CD14-positive monocyte (primary cell): ENCODE results near the gene DGKB. TPM values are rescaled to one million over a fixed set of nuclear protein-coding genes. Genes with fewer than 3 reads are reported as not detected.

Experiments
- DNase-seq, 3 donors: peaks; one replicate each; pipeline ENCODE4 v3.0.0-alpha.2; 2011 to 2022
- H2AFZ ChIP-seq: 2 replicates; pipeline ENCODE4 v1.6.0; 2012; ENCODE audit warnings: mild to moderate bottlenecking, low read depth, low read length, inconsistent platforms; ENCODE audit not compliant: insufficient read depth, poor library complexity, severe bottlenecking
- H3K27ac ChIP-seq, 2 donors: 1 replicate in 1 of 2; 2 replicates in 1 of 2; pipeline ENCODE4 v1.5.1; 2012 to 2013; ENCODE audit warnings: low read length in 2 of 2, control low read depth in 1 of 2, inconsistent platforms in 1 of 2, low read depth in 1 of 2, mild to moderate bottlenecking in 1 of 2
- H3K27me3 ChIP-seq, 2 donors: one replicate each; pipeline versions ENCODE4 v1.6.0 to v1.6.1; 2011 to 2013; ENCODE audit warnings: low read length in 2 of 2; ENCODE audit not compliant: control insufficient read depth in 2 of 2, insufficient read depth in 2 of 2
- H3K36me3 ChIP-seq, 2 donors: replicated peaks in 1 of 2; 1 replicate in 1 of 2; 2 replicates in 1 of 2; pipeline versions ENCODE4 v1.5.1 to v1.6.1; 2012 to 2013; ENCODE audit warnings: low read length in 2 of 2, control low read depth in 1 of 2, inconsistent platforms in 1 of 2, mild to moderate bottlenecking in 1 of 2; ENCODE audit not compliant: insufficient read depth in 2 of 2, control insufficient read depth in 1 of 2
- H3K4me1 ChIP-seq, 2 donors: 1 replicate in 1 of 2; 2 replicates in 1 of 2; pipeline versions ENCODE4 v1.5.1 to v1.6.1; 2012 to 2013; ENCODE audit warnings: low read length in 2 of 2, control low read depth in 1 of 2, inconsistent platforms in 1 of 2, mild to moderate bottlenecking in 1 of 2, moderate library complexity in 1 of 2; ENCODE audit not compliant: insufficient read depth in 2 of 2, control insufficient read depth in 1 of 2
- H3K4me2 ChIP-seq: replicated peaks from 2 replicates; pipeline ENCODE3; 2012; ENCODE audit warnings: low read length, moderate library complexity, mild to moderate bottlenecking; ENCODE audit not compliant: poor library complexity, severe bottlenecking; ENCODE audit errors: extremely low read depth
- H3K4me3 ChIP-seq, 3 experiments: fragments of 200-600 bp in 1 of 3; sonication (generic) in 1 of 3; replicated peaks in 1 of 3; 1 replicate in 2 of 3; 2 replicates in 1 of 3; pipeline ENCODE4 v1.5.1; 2011 to 2013; ENCODE audit warnings: low read length in 3 of 3, mild to moderate bottlenecking in 3 of 3, control low read depth in 2 of 3, low read depth in 2 of 3, inconsistent platforms in 1 of 3, moderate library complexity in 1 of 3
- H3K79me2 ChIP-seq: 2 replicates; pipeline ENCODE4 v1.6.0; 2012; ENCODE audit warnings: mild to moderate bottlenecking, control low read depth, inconsistent platforms, low read length, moderate library complexity; ENCODE audit not compliant: insufficient read depth
- H3K9ac ChIP-seq: 2 replicates; pipeline ENCODE4 v1.6.0; 2017; ENCODE audit warnings: low read length, mild to moderate bottlenecking; ENCODE audit not compliant: insufficient read depth, poor library complexity, severe bottlenecking
- H3K9me3 ChIP-seq, 2 donors: replicated peaks in 1 of 2; 1 replicate in 1 of 2; 2 replicates in 1 of 2; pipeline versions ENCODE4 v1.5.1 to v1.6.1; 2012 to 2013; ENCODE audit warnings: low read length in 2 of 2, control low read depth in 1 of 2; ENCODE audit not compliant: control insufficient read depth in 1 of 2, insufficient read depth in 1 of 2
- H4K20me1 ChIP-seq: 2 replicates; pipeline ENCODE4 v1.6.0; 2012; ENCODE audit warnings: mild to moderate bottlenecking, low read length, control low read depth, moderate library complexity; ENCODE audit not compliant: insufficient read depth
- H3K27ac Mint-ChIP-seq, 7 donors: one replicate each; pipeline ENCODE4 v1.8.0; 2020; ENCODE audit warnings: mild to moderate bottlenecking in 7 of 7, mixed read lengths in 7 of 7, moderate library complexity in 6 of 7, inconsistent platforms in 2 of 7
- H3K27me3 Mint-ChIP-seq, 3 donors: one replicate each; pipeline ENCODE4 v1.8.0; 2021 to 2022; ENCODE audit warnings: low read depth in 3 of 3, mild to moderate bottlenecking in 3 of 3, mixed read lengths in 3 of 3, moderate library complexity in 3 of 3, inconsistent platforms in 1 of 3
- H3K36me3 Mint-ChIP-seq, 2 donors: one replicate each; pipeline ENCODE4 v1.8.0; 2020; ENCODE audit warnings: mixed read lengths in 2 of 2, inconsistent platforms in 1 of 2, mild to moderate bottlenecking in 1 of 2
- H3K4me1 Mint-ChIP-seq: one replicate; pipeline ENCODE4 v1.8.0; 2020; ENCODE audit warnings: mild to moderate bottlenecking, mixed read lengths
- H3K4me3 Mint-ChIP-seq, 2 donors: one replicate each; pipeline ENCODE4 v1.8.0; 2020; ENCODE audit warnings: mild to moderate bottlenecking in 2 of 2, mixed read lengths in 2 of 2, moderate library complexity in 1 of 2
- H3K9me3 Mint-ChIP-seq, 7 donors: one replicate each; pipeline ENCODE4 v1.8.0; 2020 to 2022; ENCODE audit warnings: mixed read lengths in 7 of 7, mild to moderate bottlenecking in 6 of 7, moderate library complexity in 6 of 7, inconsistent platforms in 2 of 7
- CTCF ChIP-seq: fragments of 200-600 bp; IDR thresholded peaks from one replicate; pipeline ENCODE4 v1.8.0; 2022; ENCODE audit warnings: antibody characterized with exemption, mild to moderate bottlenecking
- WGBS: methylation state at CpG from one replicate; pipeline ENCODE4 v1.1.5; 2013; ENCODE audit warnings: missing lambda C conversion rate; ENCODE audit not compliant: insufficient coverage; 5-methylcytosine and 5-hydroxymethylcytosine counted together
- intact Hi-C, 2 donors: fragments of 100-400 bp; cut with micrococcal nuclease; formaldehyde crosslinking; loops; one replicate each; pipeline versions ENCODE4 v1.15.0 to v1.15.1; 2023
- polyA plus RNA-seq, 3 donors: library from polyadenylated mRNA; depleted of rRNA in 1 of 3; unstranded in 2 of 3; stranded (reverse) in 1 of 3; fragments of 300-500 nt in 2 of 3; fragments of >200 nt in 1 of 3; fragmentation: Illumina TruSeq in 2 of 3; gene quantifications; 1 replicate in 2 of 3; 2 replicates in 1 of 3; pipeline ENCODE4 v1.2.3, GENCODE V29; 2012 to 2021

Gene DGKB
- polyA plus RNA-seq, 3 donors = not detected

DNA sequence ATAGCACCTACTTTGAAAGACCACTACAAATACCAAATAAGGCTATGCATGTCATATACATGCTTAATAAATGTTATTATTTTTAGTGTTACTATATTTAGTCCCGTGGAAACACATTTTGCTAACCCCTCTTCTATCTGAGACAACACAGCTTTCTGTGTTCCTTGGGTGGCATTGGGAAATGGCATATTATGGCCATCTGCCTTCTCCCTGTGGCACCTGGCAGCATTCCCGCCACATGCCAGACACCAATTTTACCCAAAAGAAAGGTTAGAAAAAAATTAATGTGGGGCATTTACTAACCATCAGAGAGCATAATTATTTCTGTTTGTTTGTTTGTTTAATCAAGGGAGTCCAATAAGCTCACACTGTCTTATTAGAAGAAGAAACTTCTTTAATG, 744.4 kb downstream of the DGKB start:
- H3K27me3 ChIP-seq = no peaks in the 10 kb centered on the region
- H3K9me3 ChIP-seq = peaks cover 4 to 5% of the 10 kb centered on the region in 2 donors
- no peak overlapping the region for H3K27ac ChIP-seq
- DNase-seq = no peak
- no peaks in the 10 kb centered on the region for H3K36me3 ChIP-seq
- no peaks in the 10 kb centered on the region for H3K36me3 Mint-ChIP-seq
- no peaks in the 10 kb centered on the region for H4K20me1 ChIP-seq
- no peak overlapping the region for H3K4me3 ChIP-seq
- no peak overlapping the region for H3K9ac ChIP-seq
- intact Hi-C loops = no loop called here
- no peak for TF ChIP-seq CTCF
- H3K79me2 ChIP-seq = no peaks in the 10 kb centered on the region
- H3K9me3 Mint-ChIP-seq = peaks cover 0 to 11% (median 2%) of the 10 kb centered on the region in 7 donors
- no peak overlapping the region for H3K4me2 ChIP-seq
- H3K27ac Mint-ChIP-seq = no peak overlapping the region
- WGBS = no CpG with 5 or more reads among the region's 2 CpGs
- no peaks in the 10 kb centered on the region for H3K4me1 Mint-ChIP-seq
- no peaks in the 10 kb centered on the region for H3K27me3 Mint-ChIP-seq
- no peaks in the 10 kb centered on the region for H3K4me1 ChIP-seq
- H2AFZ ChIP-seq = no peak overlapping the region
- no peak overlapping the region for H3K4me3 Mint-ChIP-seq

DNA sequence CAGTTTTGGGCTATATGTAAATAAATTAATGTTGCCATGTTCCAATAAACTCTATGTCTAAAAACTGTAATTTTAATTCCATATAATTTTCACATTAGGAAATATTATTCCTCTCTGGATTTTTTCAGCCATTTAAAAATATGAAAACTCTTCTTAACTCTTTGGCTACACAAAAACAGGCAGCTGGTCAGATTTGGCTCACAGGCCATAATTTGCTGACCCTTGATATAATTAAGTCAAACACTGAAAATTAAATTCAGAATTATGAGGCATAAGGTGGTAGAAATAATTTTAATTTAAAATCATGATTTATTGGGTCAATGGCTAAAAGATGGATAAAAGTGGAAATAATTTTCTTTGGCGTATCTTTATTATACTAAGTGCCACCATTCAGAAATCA, 746.1 kb downstream of the DGKB start:
- intact Hi-C loops = no loop called here
- H3K4me3 ChIP-seq = no peak overlapping the region
- H3K79me2 ChIP-seq = no peaks in the 10 kb centered on the region
- H4K20me1 ChIP-seq = no peaks in the 10 kb centered on the region
- peaks cover 5 to 8% of the 10 kb centered on the region in 2 donors for H3K9me3 ChIP-seq
- no peaks in the 10 kb centered on the region for H3K4me1 ChIP-seq
- Mint-ChIP-seq H3K4me3 (no peak overlapping the region), H3K36me3 (no peaks in the 10 kb centered on the region), H3K27me3 (no peaks in the 10 kb centered on the region), H3K9me3 (peaks cover 0 to 11% (median 2%) of the 10 kb centered on the region in 7 donors), H3K27ac (no peak overlapping the region), H3K4me1 (no peaks in the 10 kb centered on the region)
- no peak for DNase-seq
- no peak overlapping the region for H3K27ac ChIP-seq
- H3K9ac ChIP-seq = no peak overlapping the region
- no peak overlapping the region for H2AFZ ChIP-seq
- H3K36me3 ChIP-seq = no peaks in the 10 kb centered on the region
- no peak for TF ChIP-seq CTCF
- no peaks in the 10 kb centered on the region for H3K27me3 ChIP-seq
- WGBS = no CpG with 5 or more reads among the region's 1 CpG
- H3K4me2 ChIP-seq = no peak overlapping the region
